ENCODE data around the gene VPS8.
A peak's percentile ranks its signal among the peaks of the same experiment; 100 is the strongest.

Gene VPS8, protein sequence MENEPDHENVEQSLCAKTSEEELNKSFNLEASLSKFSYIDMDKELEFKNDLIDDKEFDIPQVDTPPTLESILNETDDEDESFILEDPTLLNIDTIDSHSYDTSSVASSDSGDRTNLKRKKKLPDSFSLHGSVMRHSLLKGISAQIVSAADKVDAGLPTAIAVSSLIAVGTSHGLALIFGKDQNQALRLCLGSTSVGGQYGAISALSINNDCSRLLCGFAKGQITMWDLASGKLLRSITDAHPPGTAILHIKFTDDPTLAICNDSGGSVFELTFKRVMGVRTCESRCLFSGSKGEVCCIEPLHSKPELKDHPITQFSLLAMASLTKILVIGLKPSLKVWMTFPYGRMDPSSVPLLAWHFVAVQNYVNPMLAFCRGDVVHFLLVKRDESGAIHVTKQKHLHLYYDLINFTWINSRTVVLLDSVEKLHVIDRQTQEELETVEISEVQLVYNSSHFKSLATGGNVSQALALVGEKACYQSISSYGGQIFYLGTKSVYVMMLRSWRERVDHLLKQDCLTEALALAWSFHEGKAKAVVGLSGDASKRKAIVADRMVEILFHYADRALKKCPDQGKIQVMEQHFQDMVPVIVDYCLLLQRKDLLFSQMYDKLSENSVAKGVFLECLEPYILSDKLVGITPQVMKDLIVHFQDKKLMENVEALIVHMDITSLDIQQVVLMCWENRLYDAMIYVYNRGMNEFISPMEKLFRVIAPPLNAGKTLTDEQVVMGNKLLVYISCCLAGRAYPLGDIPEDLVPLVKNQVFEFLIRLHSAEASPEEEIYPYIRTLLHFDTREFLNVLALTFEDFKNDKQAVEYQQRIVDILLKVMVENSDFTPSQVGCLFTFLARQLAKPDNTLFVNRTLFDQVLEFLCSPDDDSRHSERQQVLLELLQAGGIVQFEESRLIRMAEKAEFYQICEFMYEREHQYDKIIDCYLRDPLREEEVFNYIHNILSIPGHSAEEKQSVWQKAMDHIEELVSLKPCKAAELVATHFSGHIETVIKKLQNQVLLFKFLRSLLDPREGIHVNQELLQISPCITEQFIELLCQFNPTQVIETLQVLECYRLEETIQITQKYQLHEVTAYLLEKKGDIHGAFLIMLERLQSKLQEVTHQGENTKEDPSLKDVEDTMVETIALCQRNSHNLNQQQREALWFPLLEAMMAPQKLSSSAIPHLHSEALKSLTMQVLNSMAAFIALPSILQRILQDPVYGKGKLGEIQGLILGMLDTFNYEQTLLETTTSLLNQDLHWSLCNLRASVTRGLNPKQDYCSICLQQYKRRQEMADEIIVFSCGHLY (N-terminal part only)

DNA sequence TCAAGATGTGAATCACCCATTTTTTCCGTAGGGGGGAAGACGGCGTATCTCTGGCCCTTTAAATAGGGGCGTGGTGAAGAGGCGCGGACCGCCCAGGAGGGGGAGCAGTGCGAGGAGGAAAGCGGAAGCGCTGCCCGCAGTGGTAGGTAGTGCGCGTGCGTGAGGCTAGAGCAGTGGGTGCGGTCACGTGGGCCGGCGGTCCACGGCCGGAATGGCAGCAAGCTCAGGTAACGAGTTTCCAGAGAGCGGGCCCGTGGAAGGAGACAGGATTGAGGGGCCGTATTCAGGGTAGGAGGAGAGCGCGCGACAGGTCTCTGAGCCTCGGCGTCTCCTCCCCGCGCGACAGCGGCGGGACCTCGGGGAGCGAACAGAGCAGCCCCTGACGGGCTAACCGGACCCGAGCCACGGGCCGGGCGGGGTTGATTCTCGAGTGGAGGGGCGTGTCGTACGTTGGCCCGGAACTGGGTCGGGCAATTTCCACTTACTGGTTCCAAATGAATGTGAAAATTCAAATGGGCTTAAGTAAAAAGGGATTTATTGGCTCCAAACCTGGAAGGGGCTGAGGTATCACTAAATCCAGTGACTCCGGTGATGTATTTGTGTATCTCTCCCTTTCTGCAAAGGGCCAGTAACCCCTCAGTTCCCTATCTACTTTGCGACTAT lies at the start of gene VPS8:
Gene VPS8 (plus strand): TSS at position 168 of the 663 bp plus-strand sequence. CDS start 12,467 bp downstream, outside the sequence.
- DNase-seq (ENCODE audit: low read depth in 2 of 2): peak; percentile 95

DNA sequence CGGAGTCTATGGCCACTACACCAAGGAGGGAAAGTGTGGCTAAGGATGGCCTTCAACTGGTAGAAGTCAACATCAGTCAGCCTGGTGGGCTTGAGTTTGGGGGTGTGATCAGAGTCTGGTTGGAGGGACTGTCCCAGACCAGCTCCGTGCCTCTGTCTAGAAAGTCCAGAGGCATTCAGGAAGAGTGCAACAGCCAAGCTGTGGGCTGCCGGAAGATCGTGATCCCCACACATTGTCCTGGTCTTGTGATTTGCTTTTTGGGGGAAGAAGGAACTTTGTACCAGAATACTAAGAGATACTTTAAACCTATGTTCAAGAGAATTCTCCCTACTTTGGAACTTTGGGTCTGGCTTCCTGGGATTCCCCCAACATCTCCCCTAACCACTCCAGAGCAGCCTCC lies 47.8 kb upstream of the VPS8 start:
- no peak for DNase-seq (ENCODE audit: low read depth in 2 of 2)

DNA sequence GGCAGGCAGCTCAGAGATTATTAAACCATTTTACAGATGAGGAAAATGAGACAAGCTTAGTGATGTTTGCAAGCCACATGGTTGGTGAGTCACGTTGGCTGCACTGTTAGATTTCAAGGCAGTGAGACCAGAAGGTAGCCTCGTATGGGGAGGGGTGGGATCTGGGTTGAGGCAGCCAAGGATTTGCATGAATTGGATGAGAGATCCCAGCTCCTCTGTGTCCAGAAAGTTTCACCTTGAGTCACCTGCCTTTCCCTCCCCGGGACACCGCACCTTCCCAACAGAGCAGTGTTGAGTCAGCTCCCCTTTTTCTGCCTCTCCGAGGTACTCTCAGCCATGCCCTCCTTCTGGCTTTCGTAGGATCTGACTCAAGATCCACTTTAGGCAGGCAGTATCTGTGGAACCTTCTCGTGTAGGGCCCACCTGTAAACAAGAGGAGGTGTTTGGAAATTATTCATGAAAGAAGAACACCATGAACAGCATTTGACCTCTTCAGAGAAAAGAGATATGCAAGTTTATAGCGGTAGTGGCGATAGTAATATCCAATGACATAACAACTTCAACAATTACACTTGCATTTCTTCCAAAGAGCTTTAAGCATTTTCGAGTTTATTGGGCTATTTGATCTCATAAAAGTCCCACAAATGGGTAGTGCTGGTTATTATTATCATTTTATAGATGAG lies 46.8 kb upstream of the VPS8 start:
- no peak for DNase-seq (ENCODE audit: low read depth in 2 of 2)

DNA sequence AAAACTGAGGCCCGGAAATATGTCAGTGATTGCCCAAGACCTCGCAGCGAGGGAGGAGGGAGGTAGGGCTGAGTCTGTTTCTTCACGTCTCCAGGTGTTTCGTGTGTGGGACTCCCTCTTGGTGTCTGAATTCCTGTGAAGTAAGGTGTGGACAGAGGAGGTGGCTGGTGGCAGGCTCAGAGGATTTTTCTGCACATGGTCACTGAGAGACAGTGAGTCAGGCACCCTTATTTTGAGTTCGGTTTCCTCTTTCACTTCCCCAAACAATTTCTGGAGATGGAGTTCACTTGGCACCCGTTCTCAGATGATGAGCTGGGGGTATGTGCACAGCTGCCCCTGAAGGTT lies 46.3 kb upstream of the VPS8 start:
- DNase-seq (ENCODE audit: low read depth in 2 of 2): no peak

DNA sequence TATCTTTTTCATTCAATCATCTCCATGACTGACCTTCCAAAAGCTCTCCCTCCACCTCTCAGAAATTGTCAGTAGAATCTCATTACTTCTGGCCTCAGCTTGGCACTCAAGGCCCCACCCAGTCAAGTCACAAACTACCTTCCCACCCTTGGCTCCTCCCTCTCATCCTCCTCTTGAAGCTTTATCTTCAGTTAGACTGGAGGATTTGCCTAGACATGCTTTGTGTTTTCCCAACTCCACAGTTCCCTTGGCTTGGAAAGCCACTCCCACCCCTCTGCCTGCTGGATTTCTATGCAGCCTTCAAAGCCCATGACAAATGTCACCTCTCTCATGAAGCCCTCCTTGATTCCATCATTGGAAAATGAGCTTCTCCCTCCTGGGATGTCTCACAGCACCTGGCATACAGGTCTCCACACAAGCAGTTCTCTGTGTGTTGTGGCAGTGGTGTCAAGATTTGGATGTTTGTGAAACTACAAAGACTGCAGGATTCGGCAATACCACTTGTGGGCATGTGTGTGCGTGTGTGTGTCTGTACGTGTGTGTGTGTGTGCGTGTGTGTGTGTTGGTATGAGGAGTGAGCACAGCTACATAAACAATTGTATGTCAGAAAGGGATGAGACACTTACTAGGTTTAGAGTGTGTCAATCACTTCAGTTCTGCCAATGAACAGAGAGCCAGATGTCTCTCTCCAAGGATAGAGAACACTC lies 45.3 kb upstream of the VPS8 start:
- DNase-seq (ENCODE audit: low read depth in 2 of 2): no peak

DNA sequence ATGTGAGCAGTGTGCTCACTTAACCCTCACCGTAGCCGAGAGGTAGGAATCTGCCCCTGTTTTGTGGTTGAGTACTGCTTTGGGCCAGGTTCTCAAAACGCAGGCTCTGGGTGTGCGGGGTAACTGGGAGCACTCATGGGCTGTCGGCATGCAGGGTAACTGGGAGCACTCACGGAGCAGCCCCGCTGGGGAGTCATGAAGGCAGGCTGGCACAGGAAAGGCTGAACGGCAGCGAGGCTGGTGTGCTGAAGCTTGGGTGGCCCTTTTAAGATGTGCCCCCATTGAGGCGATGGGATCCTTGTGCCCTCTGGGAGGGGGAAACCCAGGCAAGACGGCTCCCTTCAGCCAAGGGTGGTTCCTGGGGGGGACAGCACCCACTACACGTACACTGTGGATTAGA lies 44.6 kb upstream of the VPS8 start:
- DNase-seq (ENCODE audit: low read depth in 2 of 2): no peak

DNA sequence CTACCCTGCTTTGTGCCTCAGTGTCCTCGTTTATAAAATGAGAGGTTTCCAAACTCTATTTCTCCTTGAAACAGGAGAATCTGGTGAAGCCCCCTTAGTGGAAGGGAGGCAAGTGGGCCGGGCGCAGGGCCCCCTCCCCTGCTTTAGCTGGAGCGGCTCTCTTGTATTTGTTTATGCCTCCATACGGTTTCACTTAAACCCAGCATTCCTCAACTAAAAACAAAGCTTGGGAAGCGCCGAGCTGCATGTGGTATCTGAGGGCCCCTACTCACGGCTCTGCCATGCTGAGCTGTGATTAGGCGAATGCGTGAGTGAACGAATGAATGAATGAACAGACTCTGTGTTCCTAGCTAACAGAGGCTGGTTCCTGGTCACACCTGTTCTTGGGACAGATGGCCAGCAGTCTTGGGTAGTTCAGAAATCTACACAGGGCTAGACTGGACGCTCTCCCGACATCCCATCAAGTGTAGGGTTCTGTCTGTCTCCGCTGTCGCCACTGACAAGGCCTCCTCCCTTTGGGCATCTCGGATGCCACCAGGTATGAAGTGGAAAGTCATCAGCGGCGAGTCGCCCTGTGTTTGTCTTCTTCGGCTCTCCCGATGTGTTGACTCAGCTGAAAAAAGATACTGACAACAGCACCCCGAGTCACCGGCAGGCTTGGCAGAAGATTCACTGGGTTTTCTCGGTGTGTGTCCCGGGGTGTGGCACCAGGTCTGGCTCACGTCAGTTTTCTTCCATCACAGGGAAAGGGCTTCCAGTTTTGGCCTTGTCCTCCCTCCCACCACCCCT lies 42.4 kb upstream of the VPS8 start:
- no peak for DNase-seq (ENCODE audit: low read depth in 2 of 2)

DNA sequence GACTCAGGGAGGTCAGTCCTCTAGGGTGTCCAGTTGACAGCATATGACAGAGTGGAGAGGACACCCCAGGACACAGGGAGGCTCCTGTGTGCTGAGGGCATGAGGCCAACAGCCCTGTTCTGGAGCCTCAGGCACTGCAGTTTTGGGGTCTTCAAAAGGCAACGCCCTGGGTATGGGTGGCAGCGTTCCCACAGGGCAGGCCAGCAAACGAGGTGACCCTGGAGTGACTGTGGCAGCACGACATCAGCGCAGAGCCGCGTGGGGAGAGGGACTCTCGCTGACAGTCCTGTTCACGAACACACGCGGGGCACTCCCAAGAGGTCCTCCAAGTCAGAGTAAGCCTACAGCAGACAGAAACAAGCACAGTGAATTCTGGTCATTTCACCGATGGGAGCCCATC lies 41.4 kb upstream of the VPS8 start:
- no peak for DNase-seq (ENCODE audit: low read depth in 2 of 2)

DNA sequence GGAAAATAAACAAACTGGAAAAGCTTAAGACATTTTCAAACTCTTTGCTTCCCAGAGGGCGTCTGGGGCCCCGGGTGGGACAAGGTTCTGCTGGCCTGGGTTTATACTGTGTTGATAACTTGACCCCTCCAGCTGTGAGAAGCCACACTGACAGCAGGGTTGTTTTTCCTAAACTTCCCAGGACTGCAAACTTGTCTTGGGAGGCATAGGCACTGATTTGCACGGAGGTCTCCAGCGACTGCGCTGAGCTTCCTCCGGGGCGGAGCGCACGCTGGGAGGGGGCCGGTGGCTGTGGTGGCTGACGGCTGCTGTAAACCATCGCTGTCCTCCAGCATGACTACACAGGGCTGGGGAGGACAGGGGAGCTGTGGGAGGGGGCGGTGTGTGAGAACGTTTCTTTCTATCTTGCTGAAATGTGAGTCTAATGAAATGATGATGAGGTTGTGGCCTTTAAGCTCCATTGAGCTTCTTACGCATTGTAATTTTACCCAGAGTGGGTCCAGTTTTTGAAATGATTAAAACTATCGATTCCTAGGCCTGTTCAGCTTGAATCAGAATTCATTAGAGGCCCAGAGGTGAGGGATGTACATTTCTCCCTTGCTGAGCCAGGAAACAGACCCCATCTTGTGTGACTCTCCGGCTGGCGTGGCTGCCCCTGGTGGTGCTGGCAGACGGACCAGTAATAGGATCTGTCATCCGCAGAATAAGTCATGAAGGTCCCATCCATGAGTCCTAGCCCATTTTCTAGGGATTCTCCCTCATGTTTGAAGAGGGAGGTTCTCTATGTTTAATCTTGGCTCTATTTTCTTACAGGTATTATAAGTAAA lies 40.5 kb upstream of the VPS8 start:
- no peak for DNase-seq (ENCODE audit: low read depth in 2 of 2)

DNA sequence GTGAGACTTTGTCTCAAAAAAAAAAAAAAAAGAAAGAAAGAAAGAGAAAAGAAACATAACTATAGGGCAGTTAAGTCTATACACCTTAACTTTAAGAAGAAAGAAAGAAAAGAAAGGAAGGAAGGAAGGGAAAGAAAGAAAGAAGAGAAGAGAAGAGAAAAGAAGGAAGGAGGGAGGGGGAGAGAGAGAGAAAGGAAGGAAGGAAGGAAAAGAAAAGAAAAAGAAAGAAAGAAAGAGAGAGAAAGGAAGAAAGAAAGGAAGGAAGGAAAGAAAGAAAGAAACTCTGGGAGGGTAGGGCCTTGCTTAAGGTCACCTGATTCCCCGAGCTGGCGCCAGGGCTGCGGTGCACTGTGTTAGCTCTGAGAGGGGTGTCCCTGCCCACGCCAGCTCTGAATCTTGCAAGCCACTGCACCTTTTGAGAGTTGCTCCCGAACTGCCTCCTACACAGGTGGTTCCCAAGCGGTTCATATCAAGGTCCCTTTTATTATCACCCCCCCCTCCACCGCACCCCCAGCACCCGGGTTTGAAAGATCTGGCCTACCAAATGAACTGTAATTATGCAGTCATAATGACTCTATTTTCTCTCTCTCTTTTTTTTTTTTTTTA lies 39.2 kb upstream of the VPS8 start:
- no peak for DNase-seq (ENCODE audit: low read depth in 2 of 2)

DNA sequence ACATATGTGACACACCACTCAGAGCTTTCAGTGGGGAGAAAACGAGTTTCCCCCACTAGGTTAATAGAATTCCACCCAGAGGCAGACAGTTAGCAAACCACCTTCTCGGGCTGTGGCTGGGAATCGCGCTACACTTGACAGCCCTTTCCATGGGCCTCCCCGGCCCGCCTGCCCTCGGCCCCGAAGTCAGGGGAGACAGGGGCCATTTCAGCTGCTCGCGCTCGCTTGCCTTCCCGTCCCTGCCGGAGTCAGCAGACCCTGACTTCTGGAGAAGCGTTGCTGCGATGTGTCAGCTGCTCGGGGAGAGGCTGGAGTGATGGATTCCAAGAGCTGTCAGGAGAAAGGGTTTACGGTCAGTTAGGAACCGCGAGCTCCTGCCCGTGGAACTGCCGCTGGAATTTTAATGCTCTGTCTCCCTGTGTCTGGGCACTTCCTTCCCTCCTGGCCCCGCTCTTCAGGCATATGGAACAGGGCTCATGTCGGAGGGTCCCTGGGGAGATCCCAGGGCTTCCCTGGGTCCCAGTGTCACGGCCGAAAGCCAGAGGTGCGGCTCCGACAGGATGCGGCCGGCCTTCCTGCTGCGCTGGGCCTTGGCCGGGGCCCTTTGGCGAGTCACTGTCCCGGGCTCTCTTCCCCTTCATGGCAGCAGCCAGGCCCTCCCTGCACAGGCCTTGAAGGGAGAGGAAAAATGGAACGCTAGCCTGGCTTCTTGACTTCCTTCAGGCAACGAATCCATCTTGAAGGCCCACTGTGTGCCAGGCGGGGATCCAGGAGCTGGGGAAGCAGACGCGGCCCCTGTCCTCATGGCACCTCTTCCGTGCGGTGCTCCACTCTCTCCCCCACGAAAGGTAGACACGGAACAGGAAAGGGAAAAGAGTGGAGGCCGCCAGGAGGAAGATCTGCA lies 38.4 kb upstream of the VPS8 start:
- no peak for DNase-seq (ENCODE audit: low read depth in 2 of 2)

DNA sequence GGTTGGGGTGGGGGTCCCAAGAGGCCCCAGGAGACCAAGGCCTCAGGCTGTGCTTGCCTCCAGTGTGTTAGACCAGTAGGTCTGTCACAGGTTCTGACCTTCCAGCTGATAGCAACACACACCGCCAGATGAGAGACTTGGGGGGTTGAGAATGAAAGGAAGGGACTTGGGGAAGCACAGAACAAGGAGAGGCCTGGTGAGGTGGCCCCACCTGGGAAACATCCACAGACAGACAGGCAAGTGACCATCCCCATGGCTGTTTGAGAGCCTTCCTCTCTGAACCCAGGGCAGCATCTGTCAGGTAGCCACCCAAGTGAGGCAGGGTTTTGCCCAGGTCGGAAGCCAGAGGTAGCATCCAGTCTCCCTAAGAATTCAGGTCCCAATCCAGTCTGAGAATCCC lies 35.0 kb upstream of the VPS8 start:
- DNase-seq (ENCODE audit: low read depth in 2 of 2): no peak

DNA sequence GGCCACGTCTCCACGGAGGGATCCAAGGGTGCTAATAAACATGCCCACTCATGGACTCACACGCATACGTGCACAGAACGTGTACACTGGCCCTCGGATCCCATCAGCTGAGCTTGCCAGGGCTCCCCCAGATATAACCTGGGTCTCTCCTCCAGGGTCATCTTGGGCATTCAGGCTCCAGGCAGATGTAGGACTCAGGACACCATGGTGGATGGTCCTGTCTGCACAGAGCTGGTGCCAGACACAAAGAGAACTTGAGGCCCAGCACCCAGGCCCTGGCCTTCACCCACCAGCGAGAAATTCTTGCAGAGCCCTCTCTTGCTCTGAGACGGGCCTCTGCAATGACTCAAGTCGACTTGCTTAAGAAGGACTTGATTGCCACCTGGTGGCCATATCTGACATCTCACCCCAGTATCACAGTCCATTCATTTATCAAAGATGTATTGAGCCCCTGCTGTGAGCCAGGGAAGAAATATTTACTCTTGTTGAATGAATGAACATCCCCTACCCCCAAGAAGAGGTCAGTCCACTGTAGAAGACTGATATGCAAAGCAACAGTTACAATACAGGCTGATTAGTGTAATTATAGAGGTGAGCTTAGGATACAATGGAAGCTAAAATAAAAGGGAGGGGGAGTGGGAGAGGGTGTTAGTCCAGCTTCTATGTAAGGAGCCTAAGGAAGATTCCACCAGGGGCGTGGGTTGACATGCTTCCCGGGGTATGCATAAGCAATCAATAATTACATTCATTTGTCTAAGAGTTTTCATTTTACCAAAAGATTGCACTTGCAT lies 34.2 kb upstream of the VPS8 start:
- DNase-seq (ENCODE audit: low read depth in 2 of 2): peak; percentile 62 to 76

DNA sequence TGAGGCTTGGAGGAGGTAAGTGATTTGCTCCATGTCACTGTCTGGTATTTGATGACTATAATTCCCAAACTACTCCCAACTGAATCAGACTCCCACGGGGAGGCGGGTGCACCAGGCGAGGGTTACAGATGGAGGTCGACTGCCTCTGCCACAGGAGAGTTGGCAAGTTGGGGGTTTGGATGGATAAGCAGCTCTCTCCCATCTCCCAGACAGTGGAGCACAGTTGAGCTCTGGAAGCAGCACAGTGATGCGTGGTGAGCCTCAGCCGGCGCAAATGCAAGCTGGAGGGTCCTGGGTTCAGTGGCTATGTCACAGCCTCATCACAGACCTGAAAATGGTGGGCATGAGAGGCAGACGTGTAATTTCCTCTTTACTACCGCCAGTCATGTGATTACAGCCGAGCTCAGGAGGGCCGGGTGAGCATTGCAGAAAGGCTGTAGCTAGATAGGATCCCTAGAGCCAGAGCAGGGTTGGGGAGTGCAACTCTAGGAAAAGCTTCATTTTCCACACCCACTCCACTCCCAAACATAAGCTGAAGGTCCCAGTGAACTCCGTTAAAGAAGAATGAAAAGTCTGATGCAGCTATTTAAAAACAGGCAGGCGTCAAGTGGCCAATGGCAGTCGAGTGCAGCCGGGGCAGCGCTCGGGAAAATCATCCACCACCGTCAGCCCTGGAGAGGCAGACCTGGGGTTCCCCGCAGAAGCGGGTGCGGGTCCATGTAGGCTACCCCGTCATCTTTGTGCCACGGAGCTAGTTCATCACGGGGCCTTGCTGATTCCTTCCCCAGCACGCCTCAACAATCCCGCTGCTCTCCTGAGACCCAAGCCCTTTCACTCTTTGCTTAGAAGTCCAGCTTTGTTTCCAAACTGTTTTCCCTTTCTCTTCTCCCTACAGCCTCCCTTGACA lies 33.3 kb upstream of the VPS8 start:
- no peak for DNase-seq (ENCODE audit: low read depth in 2 of 2)

DNA sequence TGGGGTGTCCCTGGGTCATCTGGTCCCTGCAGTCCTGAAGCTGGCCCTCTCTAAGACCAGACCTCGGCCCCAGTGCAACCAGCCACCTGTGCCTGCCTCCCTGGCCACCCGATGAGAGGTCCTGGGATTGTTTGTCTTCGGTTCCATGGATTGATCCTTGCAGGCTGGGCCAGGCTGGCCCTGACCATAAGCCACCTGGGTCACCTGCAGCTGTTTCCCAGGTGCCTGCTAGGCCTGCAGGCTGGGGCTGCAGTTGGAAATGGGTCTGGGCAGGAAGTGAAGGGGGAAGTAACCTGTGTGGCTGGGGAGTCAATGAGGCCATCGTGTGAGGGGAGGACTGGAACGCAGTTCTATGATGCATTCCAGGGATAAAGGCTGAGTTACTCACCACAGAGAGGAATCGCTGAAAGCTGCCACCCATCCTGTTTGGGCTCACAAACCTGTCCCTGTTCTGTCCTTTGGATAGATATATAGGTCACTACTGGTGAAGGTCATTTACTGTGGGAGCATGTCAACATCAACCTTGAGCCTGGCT lies 30.9 kb upstream of the VPS8 start:
- no peak for DNase-seq (ENCODE audit: low read depth in 2 of 2)
